HCT116 (cell line): ENCODE measurements around the gene MAPRE3. TPM values are rescaled to one million over a fixed set of nuclear protein-coding genes. Genes with fewer than 3 reads are reported as not detected.

Experiments used
- ATAC-seq: fragments of 200-7000 bp; cut with Tn5 transposase; 2 replicates; pipeline ENCODE4 v1.9.1; 2020; ENCODE audit warnings: mild to moderate bottlenecking, moderate library complexity
- BruUV-seq: library from RNA; stranded (reverse); fragments of 400-500 nt; replicated peaks from 2 replicates; lab custom pipeline; 2021; lab: Mats Ljungman, UMichigan
- CTCF ChIA-PET: fragments of 300-600 bp; sonication (Branson Sonifier 250); formaldehyde crosslinking; loops from one replicate; lab custom pipeline; 2021; ENCODE audit warnings: antibody characterized with exemption; lab: Charles Lee
- POLR2A ChIA-PET: fragments of 300-600, 350-600 bp; sonication (Branson Sonifier 250); formaldehyde crosslinking; loops from one replicate; lab custom pipeline; 2021; ENCODE audit warnings: antibody characterized with exemption; lab: Charles Lee
- RAD21 ChIA-PET, 2 experiments: fragments of 300-600 bp; sonication (Branson Sonifier 250); formaldehyde crosslinking; loops; one replicate each; lab custom pipeline; 2023; ENCODE audit warnings: low total read pairs in 2 of 2; ENCODE audit not compliant: uncharacterized antibody in 2 of 2, unreplicated experiment in 2 of 2, low non-redundant PET in 1 of 2; lab: Charles Lee
- DNase-seq: peaks from one replicate; pipeline ENCODE4 v3.0.0-alpha.2; 2010; ENCODE audit warnings: low read depth, low spot score
- H2AFZ ChIP-seq: fragments of 200-600 bp; shearing (Covaris generic), sonication (generic); 2 replicates; pipeline ENCODE4 v1.6.1; 2017; ENCODE audit warnings: low read depth, mixed run types, mixed read lengths, antibody characterized with exemption, low read length; ENCODE audit not compliant: poor library complexity, severe bottlenecking
- H3K27ac ChIP-seq: 2 replicates; pipeline ENCODE4 v1.5.1; 2012; ENCODE audit warnings: low read depth, low read length
- H3K27me3 ChIP-seq: fragments of 200-600 bp; sonication (generic); 2 replicates; pipeline ENCODE4 v1.6.1; 2016; ENCODE audit warnings: mixed run types, low read length, mixed read lengths; ENCODE audit not compliant: insufficient read depth
- H3K36me3 ChIP-seq, 2 experiments: fragments of 200-500 bp in 1 of 2; fragments of 200-600 bp in 1 of 2; sonication (Bioruptor generic) in 1 of 2; sonication (generic) in 1 of 2; 2 replicates each; pipeline versions ENCODE4 v1.5.1 to v1.6.1; 2014 to 2016; ENCODE audit warnings: low read length in 2 of 2, inconsistent platforms in 1 of 2, mixed read lengths in 1 of 2, mixed run types in 1 of 2; ENCODE audit not compliant: insufficient read depth in 2 of 2, control insufficient read depth in 1 of 2
- H3K4me1 ChIP-seq, 2 experiments: fragments of 200-600 bp in 1 of 2; sonication (generic) in 1 of 2; 2 replicates each; pipeline versions ENCODE4 v1.5.1 to v1.6.1; 2012 to 2017; ENCODE audit warnings: low read length in 2 of 2, inconsistent platforms in 1 of 2, mild to moderate bottlenecking in 1 of 2, mixed read lengths in 1 of 2, mixed run types in 1 of 2, moderate library complexity in 1 of 2; ENCODE audit not compliant: insufficient read depth in 2 of 2, control insufficient read depth in 1 of 2
- H3K4me2 ChIP-seq: fragments of 200-600 bp; sonication (generic); 2 replicates; pipeline ENCODE4 v1.6.1; 2017; ENCODE audit warnings: mixed run types, low read length, mixed read lengths
- H3K4me3 ChIP-seq, 2 experiments: fragments of 200-600 bp in 1 of 2; sonication (generic) in 1 of 2; replicated peaks in 1 of 2; 2 replicates each; pipeline ENCODE4 v1.5.1; 2011 to 2016; ENCODE audit warnings: low read length in 2 of 2, control low read depth in 1 of 2, low read depth in 1 of 2, mild to moderate bottlenecking in 1 of 2, mixed read lengths in 1 of 2, mixed run types in 1 of 2
- H3K79me2 ChIP-seq: fragments of 200-600 bp; sonication (generic); 2 replicates; pipeline ENCODE4 v1.6.1; 2017; ENCODE audit warnings: mild to moderate bottlenecking, mixed run types, low read length, moderate library complexity, mixed read lengths; ENCODE audit not compliant: insufficient read depth
- H3K9ac ChIP-seq: fragments of 200-600 bp; sonication (generic); 2 replicates; pipeline ENCODE4 v1.6.1; 2016; ENCODE audit warnings: low read length, mixed read lengths
- H3K9me2 ChIP-seq: fragments of 200-600 bp; sonication (generic), shearing (Covaris generic); 2 replicates; pipeline ENCODE4 v1.6.1; 2017; ENCODE audit warnings: mixed run types, mild to moderate bottlenecking, moderate library complexity; ENCODE audit not compliant: insufficient read depth
- H3K9me3 ChIP-seq, 2 experiments: fragments of 200-500 bp in 1 of 2; fragments of 200-600 bp in 1 of 2; sonication (Bioruptor generic) in 1 of 2; sonication (generic) in 1 of 2; 2 replicates each; pipeline ENCODE4 v1.6.1; 2014 to 2017; ENCODE audit warnings: low read length in 2 of 2, mixed read lengths in 2 of 2, inconsistent platforms in 1 of 2, low read depth in 1 of 2, mild to moderate bottlenecking in 1 of 2, mixed run types in 1 of 2, moderate library complexity in 1 of 2; ENCODE audit not compliant: control insufficient read depth in 1 of 2, insufficient read depth in 1 of 2
- H4K20me1 ChIP-seq: fragments of 200-600 bp; sonication (generic), shearing (Covaris generic); 2 replicates; pipeline ENCODE4 v1.6.1; 2017; ENCODE audit warnings: mixed run types, mild to moderate bottlenecking, moderate library complexity; ENCODE audit not compliant: insufficient read depth
- ATF3 ChIP-seq: IDR thresholded peaks from 2 replicates; pipeline ENCODE4 v1.6.1; 2012
- CBX3 ChIP-seq: IDR thresholded peaks from 2 replicates; pipeline ENCODE4 v1.6.1; 2012; ENCODE audit warnings: low read depth
- CEBPB ChIP-seq: IDR thresholded peaks from 2 replicates; pipeline ENCODE4 v1.6.1; 2012; ENCODE audit warnings: low read depth
- EGR1 ChIP-seq: IDR thresholded peaks from 2 replicates; pipeline ENCODE4 v1.6.1; 2012; ENCODE audit warnings: low read depth
- ELF1 ChIP-seq: IDR thresholded peaks from 2 replicates; pipeline ENCODE4 v1.6.1; 2012; ENCODE audit warnings: low read depth, borderline replicate concordance
- JUND ChIP-seq: IDR thresholded peaks from 2 replicates; pipeline ENCODE4 v1.6.1; 2012
- MAX ChIP-seq: IDR thresholded peaks from 2 replicates; pipeline ENCODE4 v1.6.1; 2012
- POLR2A ChIP-seq: IDR thresholded peaks from 2 replicates; pipeline ENCODE4 v1.7.0; 2011; ENCODE audit warnings: borderline replicate concordance; ENCODE audit not compliant: insufficient read depth, insufficient read length; ENCODE audit errors: extremely low read depth
- POLR2AphosphoS5 ChIP-seq: IDR thresholded peaks from 2 replicates; pipeline ENCODE4 v1.6.1; 2011; ENCODE audit warnings: mild to moderate bottlenecking, low read depth, low read length, moderate library complexity
- RAD21 ChIP-seq: IDR thresholded peaks from 2 replicates; pipeline ENCODE4 v1.6.1; 2012; ENCODE audit warnings: low read depth, mild to moderate bottlenecking
- REST ChIP-seq: IDR thresholded peaks from 2 replicates; pipeline ENCODE4 v1.6.1; 2012; ENCODE audit warnings: low read depth
- SIN3A ChIP-seq: IDR thresholded peaks from 2 replicates; pipeline ENCODE4 v1.6.1; 2012; ENCODE audit warnings: low read depth
- SP1 ChIP-seq: IDR thresholded peaks from 2 replicates; pipeline ENCODE4 v1.6.1; 2012; ENCODE audit warnings: low read depth
- SRF ChIP-seq: IDR thresholded peaks from 2 replicates; pipeline ENCODE4 v1.6.1; 2012; ENCODE audit warnings: low read depth
- TCF7L2 ChIP-seq: IDR thresholded peaks from 2 replicates; pipeline ENCODE4 v1.7.0; 2011; ENCODE audit warnings: borderline replicate concordance, inconsistent platforms; ENCODE audit not compliant: insufficient read depth, insufficient read length; ENCODE audit errors: extremely low read depth
- ZBTB33 ChIP-seq: IDR thresholded peaks from 2 replicates; pipeline ENCODE4 v1.6.1; 2011; ENCODE audit warnings: mild to moderate bottlenecking, low read length, moderate library complexity; ENCODE audit not compliant: insufficient replicate concordance; ENCODE audit errors: extremely low read depth
- ZFX ChIP-seq: fragments of 450-650 bp; IDR thresholded peaks from 2 replicates; pipeline ENCODE4 v1.6.1; 2017
- intact Hi-C: fragments of 100-400 bp; cut with micrococcal nuclease; formaldehyde crosslinking; loops from 2 replicates; pipeline ENCODE4 v1.10.0; 2022
- total RNA-seq: library from RNA; stranded (reverse); gene quantifications from one replicate; pipeline ENCODE4 v1.2.1, GENCODE V29; 2021; ENCODE audit not compliant: unreplicated experiment

Gene MAPRE3
- total RNA-seq, 1 experiment from 2014 or later = 12.1 TPM

- Histone ChIP-seq H4K20me1 (no peaks in the 10 kb centered on the region), H3K9me2 (no peaks in the 10 kb centered on the region), H3K9ac (no peak overlapping the region), H3K4me2 (no peak overlapping the region), H3K27ac (no peak overlapping the region), H3K4me1 (peaks cover 21 to 36% of the 10 kb centered on the region in 2 experiments), H3K9me3 (no peaks in the 10 kb centered on the region), H3K27me3 (no peaks in the 10 kb centered on the region), H3K4me3 (no peak overlapping the region), H3K36me3 (peaks cover 4 to 8% of the 10 kb centered on the region in 2 experiments; a peak in 2 of 4 replicates)
- ChIA-PET RAD21 (no interaction called here), CTCF (interaction anchor here (1.0 kb wide), 1 partner anchor 180 kb away, joined by 3 read pairs; no protein-coding TSS in a partner anchor), POLR2A (no interaction called here)
- ATAC-seq (no peak), DNase-seq (no peak)
- no TSS peak for BruUV-seq
- TF ChIP-seq ATF3 (no peak), RAD21 (no peak), SIN3A (no peak), REST (no peak), ZFX (no peak), EGR1 (no peak), ELF1 (no peak), SP1 (no peak), CBX3 (no peak), POLR2AphosphoS5 (no peak), CEBPB (no peak), JUND (no peak), MAX (no peak), POLR2A (no peak), ZBTB33 (no peak), SRF (no peak), TCF7L2 (no peak)
- TF ChIP-seq, all 23 proteins: peak for 0
- intact Hi-C loops = no loop called here
- Histone ChIP-seq H2AFZ (no peak overlapping the region), H3K79me2 (peaks cover 27% of the 10 kb centered on the region)
These were observed 54.9 kb downstream of the MAPRE3 start for GRCh38 chr2:27025281-27025800.
